Measurements from ENCODE around the gene BANF1.
"Not testable (repeated sequence)": the region's sequence is repeated elsewhere in the genome, so short reads cannot be mapped to it uniquely, and the experiment has no call there.

Gene BANF1

GRCh38 chr11:66011785-66012303 lies 9.5 kb downstream of the BANF1 start, which contains the start of gene CST6:
CST6 (plus strand) TSS chr11:66012008; CDS start chr11:66012045, 37 bp downstream.
- no peak for DNase-seq

DNA sequence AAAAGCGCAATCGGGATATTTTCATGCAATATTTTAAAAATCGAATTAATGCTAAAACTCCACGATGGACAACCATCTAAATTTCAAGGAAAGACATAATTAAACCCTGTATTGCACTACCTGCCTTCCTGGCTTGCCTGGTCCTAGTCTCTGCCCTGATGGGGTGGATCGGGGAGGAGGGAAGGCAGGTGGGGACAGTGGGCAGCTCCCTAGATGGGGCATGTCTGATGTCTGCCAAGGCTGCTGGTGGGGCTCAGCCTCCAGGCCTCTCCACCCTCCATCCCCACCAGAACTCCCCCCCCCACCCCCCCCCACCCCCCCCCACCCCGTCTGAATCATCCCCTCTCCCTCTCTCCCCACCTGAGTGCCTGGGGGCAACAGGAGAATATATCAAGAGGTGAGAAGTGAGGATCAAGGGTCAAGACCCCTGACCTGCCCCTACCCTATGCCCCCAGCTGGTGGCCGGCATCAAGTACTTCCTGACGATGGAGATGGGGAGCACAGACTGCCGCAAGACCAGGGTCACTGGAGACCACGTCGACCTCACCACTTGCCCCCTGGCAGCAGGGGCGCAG lies 10.2 kb downstream of the BANF1 start:
- no peak for DNase-seq

DNA sequence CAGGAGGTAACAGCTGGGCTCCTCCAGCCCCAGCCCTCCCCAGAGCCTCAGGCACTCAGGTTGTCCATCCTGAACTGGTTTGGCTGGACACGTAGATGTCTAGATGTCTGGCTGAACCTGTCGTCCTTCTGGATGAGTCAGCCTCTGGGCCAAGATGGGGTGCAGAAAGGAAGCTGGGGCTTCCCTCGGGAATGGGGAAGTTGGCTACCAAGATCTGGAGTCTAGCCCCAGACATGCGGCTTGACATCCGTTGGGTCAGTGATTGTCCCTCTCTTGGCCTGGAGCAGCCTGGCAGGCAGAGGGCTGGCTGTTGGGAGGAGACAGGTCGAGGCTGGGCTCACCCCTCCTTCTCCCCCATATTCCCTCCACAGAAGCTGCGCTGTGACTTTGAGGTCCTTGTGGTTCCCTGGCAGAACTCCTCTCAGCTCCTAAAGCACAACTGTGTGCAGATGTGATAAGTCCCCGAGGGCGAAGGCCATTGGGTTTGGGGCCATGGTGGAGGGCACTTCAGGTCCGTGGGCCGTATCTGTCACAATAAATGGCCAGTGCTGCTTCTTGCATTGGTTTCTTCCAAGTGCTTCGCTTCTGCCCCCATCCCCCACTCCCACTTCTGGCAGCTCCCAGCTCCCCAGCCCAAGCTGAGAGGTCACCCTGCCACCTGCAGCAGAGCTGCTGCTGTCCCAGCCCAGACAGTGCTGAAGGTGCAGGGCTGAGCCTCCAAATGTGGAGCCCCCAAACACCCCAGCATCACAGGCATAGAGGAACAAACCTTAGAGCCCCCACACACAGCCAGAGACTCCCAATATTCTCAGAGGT lies 10.9 kb downstream of the BANF1 start:
- DNase-seq = no peak

GRCh38 chr11:66013762-66014100 lies 11.4 kb downstream of the BANF1 start:
- no peak for DNase-seq

- DNase-seq = no peak
These were observed 12.6 kb downstream of the BANF1 start for GRCh38 chr11:66014804-66015453.

GRCh38 chr11:66015454-66015881 lies 13.2 kb downstream of the BANF1 start:
- DNase-seq = no peak

- DNase-seq = no peak
These were observed 13.9 kb downstream of the BANF1 start for GRCh38 chr11:66015936-66016792.

DNA sequence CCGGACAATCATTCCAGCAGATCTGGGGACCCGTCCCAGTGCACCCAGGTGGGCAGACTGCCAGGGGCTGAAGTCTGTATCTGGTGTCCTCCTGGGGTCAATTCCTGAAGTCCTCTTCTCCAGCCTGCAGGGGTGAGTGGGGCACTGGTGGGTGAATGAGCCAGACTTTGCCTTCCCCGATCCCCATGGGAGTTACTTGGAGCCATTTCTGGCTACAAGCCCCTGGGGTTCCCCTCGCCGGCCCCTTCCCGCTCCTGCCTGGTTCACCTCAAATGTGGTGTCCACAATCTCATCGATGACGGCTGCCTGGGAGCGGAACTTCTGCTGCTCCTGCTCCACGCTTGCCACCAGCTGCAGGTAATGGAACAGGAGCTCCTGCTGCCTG lies 14.5 kb downstream of the BANF1 start:
- DNase-seq = no peak

DNA sequence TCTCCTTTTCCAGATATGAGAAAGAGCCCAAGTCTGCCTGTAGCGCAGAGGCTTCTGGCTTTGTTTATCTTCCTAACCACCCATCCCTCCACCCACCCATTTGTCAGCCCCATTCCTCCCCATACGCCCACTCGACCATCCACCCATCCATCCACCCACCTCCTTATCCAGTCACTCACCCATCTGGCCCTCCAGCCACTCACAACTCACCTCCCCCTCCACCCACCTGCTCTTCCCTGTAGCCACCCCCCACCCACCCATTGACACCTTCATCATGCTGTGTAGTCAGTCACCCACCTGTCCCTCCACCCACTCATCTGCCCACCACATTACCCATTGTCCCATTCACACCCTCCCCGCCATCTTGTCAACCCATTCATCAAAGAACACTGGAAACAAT lies 15.0 kb downstream of the BANF1 start:
- DNase-seq = no peak

DNA sequence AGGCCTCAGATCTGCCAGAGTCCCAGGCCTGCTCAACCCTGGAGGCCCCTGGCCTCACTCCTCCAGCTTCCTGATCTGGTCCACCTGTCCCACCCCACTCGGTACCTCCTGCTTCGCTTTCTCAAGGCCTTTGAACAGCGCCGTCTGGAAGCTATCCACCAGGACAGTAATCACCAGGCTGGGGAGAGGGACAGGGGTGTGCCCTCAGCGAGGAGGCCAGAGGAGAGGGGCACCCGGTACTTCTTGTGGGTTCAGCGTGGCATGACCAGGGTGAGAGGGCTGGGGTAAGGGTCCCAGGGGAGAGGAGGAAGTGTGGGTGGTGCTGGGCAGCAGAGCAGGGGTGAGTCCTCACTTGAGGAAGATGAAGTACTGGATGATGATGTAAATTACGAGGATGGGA lies 17.9 kb downstream of the BANF1 start:
- no peak for DNase-seq

- no peak for DNase-seq
These were observed 18.5 kb downstream of the BANF1 start for GRCh38 chr11:66020618-66021357.

DNA sequence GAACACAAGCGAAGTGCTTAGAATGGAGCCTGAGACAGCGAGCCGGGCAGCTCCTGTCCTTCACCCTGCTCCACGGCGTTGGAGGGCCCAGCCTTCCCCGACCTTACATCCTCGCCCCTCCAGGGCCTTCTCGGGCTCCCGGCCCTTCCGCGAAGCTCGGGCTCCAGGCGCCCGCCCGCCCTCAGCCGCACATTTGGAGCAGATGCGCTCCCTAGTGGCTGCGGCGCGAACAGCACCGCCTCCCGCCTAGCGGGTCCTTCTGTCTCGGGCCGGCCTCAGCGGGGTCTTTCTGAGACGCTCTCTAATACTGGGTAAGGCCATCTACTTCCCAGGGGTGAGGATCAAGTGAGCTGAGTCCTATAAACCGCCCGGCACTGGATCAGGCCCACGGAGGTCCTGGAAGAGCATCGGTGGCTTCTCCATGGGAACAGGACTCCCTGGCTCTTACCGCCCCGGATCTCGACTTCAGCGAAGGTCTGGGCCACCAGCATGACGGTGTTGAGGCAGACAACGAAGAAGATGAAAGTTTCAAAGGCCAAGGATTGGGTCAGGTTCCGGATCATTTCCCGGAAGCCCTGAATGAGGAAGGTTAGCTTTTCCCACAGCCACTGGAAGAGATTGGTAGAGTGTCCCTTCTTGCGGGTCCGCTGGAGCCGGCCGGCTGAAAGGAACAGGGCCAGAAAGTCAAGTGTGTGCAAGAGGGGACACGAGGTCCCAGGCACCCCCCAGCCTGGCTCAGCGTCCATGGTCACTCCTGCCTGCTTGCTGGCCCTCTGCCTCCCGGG lies 20.3 kb downstream of the BANF1 start:
- DNase-seq = peak; percentile 88 to 89

DNA sequence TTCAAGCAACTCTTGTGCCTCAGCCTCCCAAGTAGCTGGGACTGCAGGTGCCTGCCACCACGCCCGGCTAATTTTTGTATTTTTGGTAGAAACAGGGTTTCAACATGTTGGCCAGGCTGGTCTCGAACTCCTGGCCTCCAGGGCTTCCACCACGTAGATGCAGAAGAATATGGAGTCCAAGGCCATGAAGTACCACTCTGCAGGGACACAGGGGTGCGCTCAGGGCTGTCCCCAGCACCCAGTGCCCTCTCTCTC lies 20.8 kb downstream of the BANF1 start:
- DNase-seq = not testable (repeated sequence)

GRCh38 chr11:66026017-66026529 lies 23.8 kb downstream of the BANF1 start, which contains the start of gene CATSPER1:
CATSPER1 (minus strand) TSS chr11:66026479; CDS start chr11:66026379, 100 bp downstream.
- DNase-seq = no peak

DNA sequence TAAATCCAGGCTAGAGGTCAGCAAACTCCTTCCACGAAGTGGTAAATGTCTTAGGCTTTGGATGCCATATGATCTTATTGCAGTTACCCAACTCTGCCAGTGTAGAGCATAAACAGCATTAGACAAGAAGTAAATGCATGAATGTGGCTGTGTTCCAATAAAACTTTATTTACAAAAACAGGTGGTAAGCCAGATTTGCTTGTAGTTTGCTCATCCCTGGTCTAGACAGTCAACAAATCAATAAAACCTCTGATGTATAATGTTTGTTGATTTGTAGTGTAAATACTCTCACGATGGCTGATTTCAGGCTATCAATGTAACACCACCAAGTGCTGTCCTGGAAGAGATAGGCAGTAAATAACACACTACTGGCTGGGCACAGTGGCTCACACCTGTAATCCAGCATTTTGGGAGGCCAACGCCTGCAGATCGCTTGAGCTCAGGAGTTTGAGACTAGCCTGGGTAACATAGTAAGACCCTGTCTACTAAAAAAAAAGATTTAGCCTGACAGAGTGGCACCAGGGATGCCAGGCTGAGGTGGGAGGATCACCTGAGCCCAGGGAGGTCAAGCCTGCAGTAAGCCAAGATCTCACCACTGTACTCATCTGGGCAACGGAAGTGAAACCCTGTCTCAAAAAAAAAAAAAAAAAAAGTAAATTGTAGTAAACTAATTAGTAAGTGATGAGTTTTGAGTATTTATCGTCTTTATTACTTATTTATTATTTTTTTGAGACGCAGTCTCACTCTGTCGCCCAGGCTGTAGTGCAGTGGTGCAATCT lies 30.8 kb downstream of the BANF1 start:
- DNase-seq = no peak

DNA sequence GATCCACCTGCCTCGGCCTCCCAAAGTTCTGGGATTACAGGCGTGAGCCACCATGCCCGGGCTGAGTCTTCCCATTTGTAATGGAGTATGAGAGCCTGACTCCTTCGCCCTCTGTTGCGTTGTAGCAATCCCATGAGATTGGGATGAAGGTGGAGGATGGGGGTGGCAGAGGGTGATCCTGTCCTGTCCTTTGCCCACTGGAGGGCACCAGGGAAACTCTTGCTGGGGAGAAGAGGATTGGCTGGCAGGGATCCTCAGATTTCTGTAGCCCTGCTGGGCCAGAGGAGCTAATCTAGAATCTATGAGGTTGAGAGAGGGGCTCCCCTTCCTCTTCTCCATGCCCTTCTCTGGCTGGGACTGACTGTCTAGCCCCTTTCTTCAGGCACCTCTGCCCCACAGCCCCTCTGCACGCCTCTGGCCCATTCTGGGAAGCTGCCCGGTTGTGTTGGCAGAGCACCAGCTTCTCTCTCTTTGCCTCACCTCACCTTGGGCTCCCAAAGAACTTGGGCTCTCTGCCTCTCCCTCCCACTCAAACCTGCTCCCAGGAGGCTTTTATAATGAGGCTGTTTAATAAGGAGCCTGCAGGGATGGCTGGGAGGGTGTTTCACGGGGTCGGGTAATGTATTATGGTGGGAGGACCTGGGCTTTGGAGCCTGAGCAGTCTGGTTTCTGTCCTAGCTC lies 33.5 kb downstream of the BANF1 start:
- no peak for DNase-seq

DNA sequence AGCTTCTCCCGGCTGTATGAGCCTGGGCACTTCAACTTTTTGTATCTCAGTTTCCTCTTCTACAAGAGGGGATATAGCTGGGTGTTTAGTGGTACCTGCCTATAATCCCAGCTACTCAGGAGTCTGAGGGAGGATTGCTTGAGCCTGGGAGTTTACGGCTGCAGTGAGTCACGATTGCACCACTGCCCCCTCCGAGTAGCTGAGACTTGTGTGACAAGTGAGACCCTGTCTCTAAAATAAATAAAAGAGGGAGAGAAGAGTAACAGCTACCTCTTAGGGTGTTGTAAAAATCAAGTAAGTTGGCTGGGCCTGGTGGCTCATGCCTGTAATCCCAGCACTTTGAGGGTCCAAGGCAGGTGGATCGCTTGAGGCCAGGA lies 34.0 kb downstream of the BANF1 start:
- no peak for DNase-seq

DNA sequence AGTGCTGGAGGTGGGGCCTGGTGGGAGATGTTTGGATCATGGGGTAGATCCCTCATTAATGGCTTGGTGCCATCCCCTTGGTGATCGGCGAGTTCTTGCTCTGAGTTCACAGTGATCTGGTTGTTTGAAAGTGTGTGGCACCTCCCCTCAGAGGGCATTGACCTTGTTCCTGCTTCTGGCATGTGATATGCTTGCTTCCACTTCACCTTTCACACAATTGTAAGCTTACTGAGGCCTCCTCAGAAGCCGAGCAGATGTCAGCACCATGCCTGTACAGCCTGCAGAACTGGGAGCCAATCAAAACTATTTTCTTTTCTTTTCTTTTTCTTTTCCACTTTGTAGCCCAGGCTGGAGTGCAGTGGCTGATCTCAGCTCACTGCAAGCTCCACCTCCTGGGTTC lies 35.0 kb downstream of the BANF1 start:
- DNase-seq = no peak

DNA sequence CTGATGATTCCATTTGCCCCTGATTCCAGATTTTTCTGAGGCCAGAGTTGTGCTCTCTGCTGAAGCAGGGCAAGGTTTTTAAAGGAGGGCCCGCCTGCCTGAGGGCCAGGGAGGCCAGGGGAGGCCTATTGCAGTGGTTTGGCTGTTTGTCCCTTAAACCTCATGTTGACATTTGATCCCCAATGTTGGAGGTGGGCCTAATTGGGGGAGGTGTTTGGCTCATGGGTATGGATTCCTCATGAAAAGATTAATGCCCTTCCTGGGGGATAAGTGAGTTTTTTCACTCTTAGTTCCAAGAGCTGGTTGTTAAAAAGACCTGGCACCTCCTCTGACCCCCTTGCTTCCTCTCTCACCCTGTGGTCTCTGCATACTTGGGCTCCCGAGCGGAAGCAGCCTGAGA lies 37.5 kb downstream of the BANF1 start:
- no peak for DNase-seq
